GM12892 (cell line): ENCODE results near the gene FAM98B.

ENCODE experiments used
- DNase-seq: peaks from one replicate; pipeline ENCODE4 v3.0.0; 2011; ENCODE audit not compliant: insufficient read length
- FAIRE-seq: peaks from 2 replicates; lab custom pipeline; 2011; peaks lifted over from hg19 to GRCh38; lab: Jason Lieb, UNC
- POLR2A ChIP-seq: IDR thresholded peaks from 2 replicates; pipeline ENCODE4 v1.6.1; 2011; ENCODE audit warnings: low read depth, low read length, control low read depth
- POLR2AphosphoS5 ChIP-seq: IDR thresholded peaks from 2 replicates; pipeline ENCODE4 v1.6.1; 2011; ENCODE audit warnings: low read depth, low read length, control low read depth
- TAF1 ChIP-seq: IDR thresholded peaks from 2 replicates; pipeline ENCODE4 v1.6.1; 2011; ENCODE audit warnings: low read depth, mild to moderate bottlenecking, control low read depth, low read length, borderline replicate concordance

The FAM98B gene

GRCh38 chr15:38438031-38438986 lies 15.6 kb upstream of the FAM98B start:
- no peak for DNase-seq
- TF ChIP-seq POLR2AphosphoS5 (no peak), POLR2A (no peak), TAF1 (no peak)
- FAIRE-seq: no peak

- DNase-seq: no peak
- peak; percentile 93 for FAIRE-seq
- no peak for TF ChIP-seq POLR2A
- no peak for TF ChIP-seq TAF1
- no peak for TF ChIP-seq POLR2AphosphoS5
These were observed 13.4 kb upstream of the FAM98B start for GRCh38 chr15:38440353-38441129.

DNA sequence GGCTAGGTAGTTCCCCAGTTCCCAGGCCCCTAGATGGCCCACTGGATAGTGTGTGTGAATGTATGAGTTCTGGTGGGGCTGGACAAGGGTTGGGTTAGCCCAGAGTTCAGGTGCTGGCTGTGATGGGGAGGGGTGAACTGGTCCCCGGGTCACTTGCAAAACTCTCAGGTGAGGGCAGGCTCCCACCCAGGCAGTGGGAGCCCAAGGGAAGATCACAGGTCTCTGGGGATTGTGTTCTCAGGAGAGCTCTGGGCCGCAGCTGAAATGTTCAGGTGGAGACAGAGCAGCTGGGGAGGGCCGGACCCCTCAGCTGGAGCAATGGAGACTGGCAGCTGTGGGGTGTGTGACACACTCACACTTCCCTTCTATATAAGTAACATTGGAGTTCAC lies 12.8 kb upstream of the FAM98B start:
- no peak for DNase-seq
- FAIRE-seq: no peak
- TF ChIP-seq TAF1: no peak
- TF ChIP-seq POLR2AphosphoS5: no peak
- no peak for TF ChIP-seq POLR2A

DNA sequence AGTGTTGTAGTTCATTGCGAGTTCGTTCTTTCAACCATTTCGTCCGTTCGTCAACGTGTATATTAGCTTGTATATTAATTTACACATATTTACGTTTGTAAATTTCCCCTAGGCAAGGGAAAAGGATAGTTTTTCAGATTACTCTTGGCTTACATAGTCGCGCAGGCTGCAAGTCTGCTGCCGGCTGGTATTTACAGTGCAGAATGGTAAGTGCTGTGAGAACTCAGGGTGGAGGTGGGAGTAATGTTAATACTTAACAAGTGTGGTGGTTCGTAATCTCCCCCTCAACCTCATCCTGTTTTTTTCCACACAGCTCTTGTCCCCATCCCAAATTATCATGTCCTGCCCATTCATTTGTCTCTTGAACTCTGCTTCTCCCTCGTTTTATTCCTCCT lies 766 bp downstream of the FAM98B start:
- TF ChIP-seq POLR2A (no peak), TAF1 (no peak), POLR2AphosphoS5 (no peak)
- FAIRE-seq (peak; percentile 17), DNase-seq (no peak)

DNA sequence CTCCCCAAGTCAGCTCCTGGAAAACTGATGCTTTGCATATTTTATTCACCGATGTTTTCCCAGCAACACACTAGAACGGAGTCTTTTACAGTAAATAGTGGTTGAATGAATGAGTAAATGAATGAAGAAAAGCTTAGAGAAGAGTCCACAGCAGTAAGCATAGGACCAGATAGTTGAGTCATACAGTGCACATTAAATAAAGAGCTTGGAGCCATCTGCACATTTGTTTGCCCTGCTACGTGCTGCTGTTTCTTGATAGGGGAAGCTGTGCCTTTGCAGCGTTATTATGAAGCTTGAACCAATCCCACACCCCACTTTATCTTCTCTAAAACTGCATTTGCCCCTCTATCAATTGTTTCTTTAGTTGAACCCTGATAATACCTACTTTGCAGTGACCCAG lies 1.2 kb downstream of the FAM98B start:
- FAIRE-seq: no peak
- no peak for DNase-seq
- TF ChIP-seq POLR2AphosphoS5 (no peak), POLR2A (no peak), TAF1 (no peak)

- FAIRE-seq: no peak
- no peak for DNase-seq
- TF ChIP-seq POLR2A (no peak), POLR2AphosphoS5 (no peak), TAF1 (no peak)
These were observed 4.7 kb downstream of the FAM98B start for GRCh38 chr15:38458646-38459045.

GRCh38 chr15:38459480-38459879 lies 5.6 kb downstream of the FAM98B start:
- FAIRE-seq (no peak), DNase-seq (no peak)
- TF ChIP-seq POLR2A: no peak
- no peak for TF ChIP-seq TAF1
- no peak for TF ChIP-seq POLR2AphosphoS5

DNA sequence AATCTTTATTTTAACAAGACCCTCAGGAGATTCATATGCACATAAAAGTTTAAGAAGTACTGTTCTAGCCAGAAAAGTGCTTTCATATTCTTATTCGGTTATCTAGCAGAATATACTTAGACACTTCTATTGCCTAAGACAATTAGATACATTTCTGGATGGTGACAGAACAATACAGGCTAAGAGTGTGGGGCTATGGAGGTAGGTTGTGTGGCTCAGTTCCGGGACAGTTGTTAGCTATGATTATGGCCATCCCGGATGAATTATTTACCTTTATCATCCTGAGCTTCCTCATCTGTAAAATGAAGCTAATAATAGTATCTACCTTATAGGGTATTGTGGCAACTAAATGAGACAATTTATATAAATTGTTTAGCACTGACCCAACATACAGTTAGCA lies 6.6 kb downstream of the FAM98B start:
- TF ChIP-seq POLR2AphosphoS5 (no peak), TAF1 (no peak), POLR2A (no peak)
- no peak for DNase-seq
- no peak for FAIRE-seq

DNA sequence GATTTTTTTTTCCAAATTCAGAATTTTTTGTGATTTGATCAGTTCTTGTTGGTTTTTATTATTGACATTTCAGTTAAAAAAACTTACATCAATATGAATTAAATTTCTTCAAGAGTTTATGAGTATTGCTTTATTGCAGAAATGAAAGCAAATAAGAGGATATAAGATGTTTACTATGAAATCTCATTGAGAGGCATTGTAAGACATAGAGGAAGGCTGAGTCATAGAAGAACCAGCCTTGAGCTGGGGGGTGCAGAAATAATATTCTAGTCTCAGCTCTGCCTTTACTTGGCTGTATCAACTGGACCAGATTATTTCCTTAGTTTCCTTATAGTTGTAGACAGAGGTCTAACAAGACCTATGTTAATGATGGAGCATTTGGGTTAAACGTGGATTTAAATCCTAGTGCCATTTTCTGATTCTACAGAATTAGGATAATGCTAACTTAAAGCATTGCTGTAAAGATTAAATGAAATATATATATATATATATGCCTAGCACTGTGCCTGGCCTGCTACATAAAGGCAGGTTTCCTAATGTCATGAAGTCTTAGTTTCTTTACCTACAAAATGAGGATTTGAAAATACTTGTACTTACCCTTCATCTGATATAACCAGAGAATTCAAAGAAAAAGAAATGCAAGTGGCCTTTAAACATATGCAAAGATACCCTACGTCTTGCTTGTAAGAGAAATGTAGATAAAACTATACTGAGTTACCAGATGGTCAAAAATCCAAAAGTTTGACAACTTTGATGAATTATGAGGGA lies 7.3 kb downstream of the FAM98B start:
- TF ChIP-seq POLR2A: no peak
- no peak for TF ChIP-seq TAF1
- TF ChIP-seq POLR2AphosphoS5: no peak
- no peak for FAIRE-seq
- no peak for DNase-seq

- no peak for FAIRE-seq
- DNase-seq: no peak
- TF ChIP-seq TAF1: no peak
- TF ChIP-seq POLR2A: no peak
- TF ChIP-seq POLR2AphosphoS5: no peak
These were observed 10.0 kb downstream of the FAM98B start for GRCh38 chr15:38463893-38464292.

DNA sequence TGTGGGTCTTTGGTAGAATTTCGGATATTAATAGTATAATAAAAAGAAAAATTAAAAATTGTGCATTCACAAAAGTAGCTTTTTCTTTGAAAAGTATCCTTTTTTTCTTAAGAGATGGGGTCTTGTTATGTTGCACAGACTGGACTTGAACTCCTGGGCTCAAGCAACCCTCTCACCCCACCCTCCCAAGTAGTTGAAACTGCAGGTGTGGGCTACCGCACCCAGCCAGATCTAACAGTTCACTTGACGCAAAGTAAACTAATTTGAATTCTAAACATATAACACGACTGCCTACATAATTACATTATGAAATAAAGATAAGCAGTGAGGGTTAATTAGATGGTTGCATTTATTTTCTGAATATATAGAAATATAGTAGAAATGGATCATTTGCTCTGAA lies 10.7 kb downstream of the FAM98B start:
- no peak for DNase-seq
- no peak for FAIRE-seq
- TF ChIP-seq TAF1: no peak
- TF ChIP-seq POLR2A: no peak
- no peak for TF ChIP-seq POLR2AphosphoS5
